GM18519 (cell line): Measurements from ENCODE around the gene RPEL1.
"Not testable (repeated sequence)": the region's sequence is repeated elsewhere in the genome, so short reads cannot be mapped to it uniquely, and the experiment has no call there.

ENCODE experiments used
- ATAC-seq: cut with Tn5 transposase; IDR thresholded peaks from one replicate; pipeline ENCODE4 v1.9.1; 2021; ENCODE audit warnings: mild to moderate bottlenecking, moderate library complexity; ENCODE audit not compliant: unreplicated experiment, low FRiP score

RPEL1 gene

DNA sequence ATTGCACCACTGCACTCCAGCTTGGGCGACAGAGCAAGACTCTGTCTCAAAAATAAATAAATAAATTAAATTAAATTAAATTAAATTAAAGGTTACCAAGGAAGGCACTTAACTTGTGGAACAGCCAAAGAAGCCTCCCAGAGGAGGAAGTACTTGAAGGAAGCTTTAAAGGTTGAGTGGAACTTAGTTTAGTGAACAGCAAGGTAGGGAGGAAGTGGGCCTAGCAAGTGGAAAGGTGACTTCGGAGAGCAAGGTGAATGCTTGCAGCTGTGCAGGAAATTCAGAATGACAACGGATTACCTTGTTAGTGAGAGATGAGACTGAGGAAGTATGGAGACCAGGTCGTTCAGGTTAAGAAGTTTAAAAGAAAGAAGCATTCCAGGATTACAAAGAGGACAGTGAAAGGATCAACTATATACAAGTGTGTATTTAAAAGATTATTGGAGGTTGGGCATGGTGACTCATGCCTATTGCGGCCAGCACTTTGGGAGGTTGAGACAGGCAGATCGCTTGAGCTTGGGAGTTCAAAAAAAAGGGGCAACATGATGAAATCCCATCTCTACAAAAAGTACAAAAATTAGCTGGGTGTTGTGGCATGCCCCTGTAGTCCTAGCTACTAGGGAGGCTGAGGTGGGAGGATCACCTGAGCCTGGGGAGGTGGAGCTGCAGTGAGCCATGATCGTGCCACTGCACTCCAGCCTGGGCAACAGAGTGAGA is 12.8 kb upstream of the RPEL1 start:
- ATAC-seq: no peak

DNA sequence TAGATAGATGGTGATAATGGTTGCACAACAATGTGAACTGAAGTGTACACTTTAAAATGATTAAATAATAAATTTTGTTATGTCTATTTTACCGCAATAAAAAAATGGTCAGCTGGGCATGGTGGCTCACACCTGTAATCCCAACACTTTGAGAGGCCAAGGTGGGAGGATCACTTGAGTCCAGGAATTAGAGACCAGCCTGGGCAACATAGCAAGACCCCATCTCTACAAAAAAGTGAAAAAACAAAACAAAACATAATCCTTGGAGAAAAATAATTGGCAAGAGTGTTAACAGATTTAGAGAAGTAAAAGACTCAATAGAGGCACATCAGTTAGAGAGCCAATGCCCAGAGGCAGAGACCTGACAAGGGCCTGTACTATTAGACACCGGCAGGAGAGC is 9.9 kb upstream of the RPEL1 start:
- ATAC-seq: no peak

- no peak for ATAC-seq
These were observed 7.0 kb upstream of the RPEL1 start for GRCh38 chr10:103238506-103239252.

DNA sequence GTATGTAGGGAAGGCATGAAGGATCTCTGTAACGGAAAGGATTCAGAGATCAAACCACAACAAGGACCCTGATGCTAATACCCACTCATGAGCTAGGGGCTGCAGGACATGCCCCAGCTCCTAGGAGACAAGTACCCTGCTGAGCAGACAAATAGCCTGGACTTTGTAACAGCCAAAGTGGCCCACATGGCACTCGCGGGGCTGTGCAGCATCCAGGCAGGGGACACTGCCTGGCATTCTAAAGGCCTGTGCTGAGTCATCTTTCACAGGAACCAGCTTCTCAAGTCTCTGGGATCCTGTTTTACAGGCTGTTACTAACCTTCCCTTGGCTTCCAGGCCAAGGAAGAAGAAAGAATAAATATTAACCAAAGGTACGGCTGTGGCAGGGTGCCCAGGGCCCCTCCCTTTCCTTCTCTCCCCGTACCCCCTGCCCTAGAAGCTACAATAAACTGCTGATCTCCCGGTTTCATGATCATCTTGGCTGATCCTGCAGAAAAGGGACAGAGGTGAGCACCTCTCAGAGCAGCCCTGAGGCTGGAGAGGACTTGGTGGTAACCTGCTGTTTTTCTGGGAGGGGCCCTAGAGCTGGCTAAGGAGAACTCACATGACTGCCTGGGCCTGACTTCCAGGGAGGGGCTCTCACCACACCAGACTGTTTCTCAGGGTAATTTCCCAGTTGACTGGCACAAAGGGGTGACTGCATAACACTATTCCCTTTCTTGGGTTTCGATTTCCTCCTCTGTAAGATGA is 4.2 kb upstream of the RPEL1 start:
- no peak for ATAC-seq

- no peak for ATAC-seq
These were observed 918 bp upstream of the RPEL1 start for GRCh38 chr10:103244666-103245271.

DNA sequence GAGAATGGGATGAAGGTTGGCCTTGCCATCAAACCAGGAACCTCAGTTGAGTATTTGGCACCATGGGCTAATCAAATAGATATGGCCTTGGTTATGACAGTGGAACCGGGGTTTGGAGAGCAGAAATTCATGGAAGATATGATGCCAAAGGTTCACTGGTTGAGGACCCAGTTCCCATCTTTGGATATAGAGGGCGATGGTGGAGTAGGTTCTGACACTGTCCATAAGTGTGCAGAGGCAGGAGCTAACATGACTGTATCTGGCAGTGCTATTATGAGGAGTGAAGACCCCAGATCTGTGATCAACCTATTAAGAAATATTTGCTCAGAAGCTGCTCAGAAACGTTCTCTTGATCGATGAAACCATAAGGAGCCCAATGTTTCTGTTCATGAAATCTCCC is 637 bp downstream of the RPEL1 start:
- ATAC-seq: no peak

GRCh38 chr10:103254113-103254512 is 8.4 kb downstream of the RPEL1 start:
- no peak for ATAC-seq

- ATAC-seq: no peak
These were observed 9.0 kb downstream of the RPEL1 start for GRCh38 chr10:103254538-103255325.

DNA sequence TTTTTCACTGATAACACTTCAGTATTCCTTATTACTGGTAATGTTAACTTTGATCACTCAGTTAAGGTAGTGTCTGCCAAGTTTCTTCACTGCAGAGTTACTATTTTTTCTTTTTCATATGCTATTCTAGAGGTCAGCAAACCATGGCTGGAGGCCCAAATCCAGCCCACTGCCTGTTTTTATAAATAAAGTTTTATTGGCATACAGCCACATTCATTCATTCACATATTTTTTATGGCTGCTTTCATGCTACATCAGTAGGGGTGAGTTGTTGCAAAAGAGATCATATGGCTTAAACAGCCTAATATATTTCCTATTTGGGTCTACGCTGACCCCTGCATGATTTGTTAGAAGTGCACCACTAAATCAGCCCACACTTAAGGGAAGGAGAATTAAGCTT is 10.9 kb downstream of the RPEL1 start:
- no peak for ATAC-seq

- ATAC-seq: no peak
These were observed 12.1 kb downstream of the RPEL1 start for GRCh38 chr10:103257812-103258211.

GRCh38 chr10:103258928-103259327 is 13.2 kb downstream of the RPEL1 start:
- not testable (repeated sequence) for ATAC-seq

GRCh38 chr10:103259989-103260388 is 14.3 kb downstream of the RPEL1 start:
- no peak for ATAC-seq

GRCh38 chr10:103262229-103262628 is 16.5 kb downstream of the RPEL1 start:
- ATAC-seq: no peak

GRCh38 chr10:103265717-103266329 is 20.1 kb downstream of the RPEL1 start:
- no peak for ATAC-seq

DNA sequence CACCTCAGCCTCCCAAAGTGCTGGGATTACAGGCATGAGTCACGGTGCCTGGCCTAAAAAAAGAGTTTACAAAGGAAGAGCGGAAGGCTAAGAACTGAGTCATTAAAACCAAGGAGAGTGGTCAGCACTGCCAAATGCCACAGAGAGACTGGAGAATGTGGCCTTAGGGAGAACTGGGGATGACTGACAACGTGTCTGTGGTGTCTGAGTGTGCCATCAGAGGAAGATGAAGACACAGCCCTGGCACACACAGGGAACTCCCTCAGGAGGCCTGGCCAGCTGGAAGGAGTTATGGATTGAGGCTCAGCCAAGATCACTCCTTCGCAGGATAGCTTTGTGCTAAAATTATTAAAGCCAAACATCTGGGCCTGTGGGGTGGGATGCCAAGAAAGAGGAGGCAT is 27.4 kb downstream of the RPEL1 start:
- no peak for ATAC-seq

GRCh38 chr10:103276251-103276895 is 30.7 kb downstream of the RPEL1 start:
- ATAC-seq: no peak

DNA sequence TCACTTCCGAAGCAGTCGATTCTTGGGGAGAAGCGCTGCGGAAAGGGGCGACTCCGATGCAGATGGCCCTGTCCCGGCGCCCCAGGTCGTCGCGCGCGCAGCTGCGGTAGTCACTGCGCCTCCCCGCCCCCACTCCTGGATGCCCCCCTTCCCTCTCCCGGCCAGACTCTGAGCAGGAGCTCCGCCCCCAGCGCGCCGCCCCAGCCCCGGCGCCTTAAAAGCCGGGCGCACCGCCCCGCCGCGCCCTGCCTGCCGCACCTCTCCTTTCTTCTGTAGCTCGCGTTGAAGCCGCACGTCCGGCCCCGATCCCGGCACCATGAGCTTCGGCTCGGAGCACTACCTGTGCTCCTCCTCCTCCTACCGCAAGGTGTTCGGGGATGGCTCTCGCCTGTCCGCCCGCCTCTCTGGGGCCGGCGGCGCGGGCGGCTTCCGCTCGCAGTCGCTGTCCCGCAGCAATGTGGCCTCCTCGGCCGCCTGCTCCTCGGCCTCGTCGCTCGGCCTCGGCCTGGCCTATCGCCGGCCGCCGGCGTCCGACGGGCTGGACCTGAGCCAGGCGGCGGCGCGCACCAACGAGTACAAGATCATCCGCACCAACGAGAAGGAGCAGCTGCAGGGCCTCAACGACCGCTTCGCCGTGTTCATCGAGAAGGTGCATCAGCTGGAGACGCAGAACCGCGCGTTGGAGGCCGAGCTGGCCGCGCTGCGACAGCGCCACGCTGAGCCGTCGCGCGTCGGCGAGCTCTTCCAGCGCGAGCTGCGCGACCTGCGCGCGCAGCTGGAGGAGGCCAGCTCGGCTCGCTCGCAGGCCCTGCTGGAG is 31.4 kb downstream of the RPEL1 start, which contains the start of gene INA:
INA (plus strand) TSS at position 243 of the 817 bp plus-strand sequence; CDS start at position 317, 74 bp downstream.
- no peak for ATAC-seq
